Measurements from ENCODE around the gene POLA1.

POLA1 gene

GRCh38 chrX:24846550-24847150 lies 152.9 kb downstream of the POLA1 start:
- TF ChIP-seq REST (IDR thresholded peaks at IDR 0.05; ENCODE audit: insufficient replicate concordance, low read depth) (no peak), GABPA (IDR thresholded peaks at IDR 0.05; ENCODE audit: low read depth) (no peak), POLR2AphosphoS5 (IDR thresholded peaks at IDR 0.05; ENCODE audit: low read depth) (no peak), CTCF (IDR thresholded peaks at IDR 0.05; ENCODE audit: insufficient read depth, low read length) (no peak), SPI1 (IDR thresholded peaks at IDR 0.05; ENCODE audit: borderline replicate concordance, low read depth) (no peak)
- no peak for DNase-seq (ENCODE audit: low read depth in 1 of 2, low spot score in 1 of 2)
- H3K4me3 ChIP-seq (replicated peaks; ENCODE audit: insufficient read depth, low read length): no peak overlapping the region
- no peak overlapping the region for H3K27ac ChIP-seq (replicated peaks)
- H3K27me3 ChIP-seq (ENCODE audit: insufficient read depth, poor library complexity, severe bottlenecking): no peaks in the 10 kb centered on the region

GRCh38 chrX:24851289-24851688 lies 157.6 kb downstream of the POLA1 start:
- Histone ChIP-seq H3K27ac (replicated peaks) (no peak overlapping the region), H3K27me3 (ENCODE audit: insufficient read depth, poor library complexity, severe bottlenecking) (no peaks in the 10 kb centered on the region), H3K4me3 (replicated peaks; ENCODE audit: insufficient read depth, low read length) (no peak overlapping the region)
- no peak for DNase-seq (ENCODE audit: low read depth in 1 of 2, low spot score in 1 of 2)
- TF ChIP-seq REST (IDR thresholded peaks at IDR 0.05; ENCODE audit: insufficient replicate concordance, low read depth): no peak

GRCh38 chrX:24851780-24852179 lies 158.1 kb downstream of the POLA1 start:
- no peak for DNase-seq (ENCODE audit: low read depth in 1 of 2, low spot score in 1 of 2)
- TF ChIP-seq SPI1 (IDR thresholded peaks at IDR 0.05; ENCODE audit: borderline replicate concordance, low read depth) (no peak), POLR2AphosphoS5 (IDR thresholded peaks at IDR 0.05; ENCODE audit: low read depth) (no peak), GABPA (IDR thresholded peaks at IDR 0.05; ENCODE audit: low read depth) (no peak), REST (IDR thresholded peaks at IDR 0.05; ENCODE audit: insufficient replicate concordance, low read depth) (no peak), CTCF (IDR thresholded peaks at IDR 0.05; ENCODE audit: insufficient read depth, low read length) (no peak)
- H3K27me3 ChIP-seq (ENCODE audit: insufficient read depth, poor library complexity, severe bottlenecking): no peaks in the 10 kb centered on the region
- no peak overlapping the region for H3K4me3 ChIP-seq (replicated peaks; ENCODE audit: insufficient read depth, low read length)
- no peak overlapping the region for H3K27ac ChIP-seq (replicated peaks)

Data from HL-60 (cell line).